MCF 10A (cell line): Measurements from ENCODE around the gene CACNA2D1. TPM values are rescaled to one million over a fixed set of nuclear protein-coding genes. Genes with fewer than 3 reads are reported as not detected.

ENCODE experiments used
- BruUV-seq: library from RNA; stranded (reverse); fragments of 400-500 nt; replicated peaks from 2 replicates; lab custom pipeline; 2021; lab: Mats Ljungman, UMichigan
- CTCF ChIA-PET: fragments of 300-600 bp; sonication (Branson Sonifier 250); formaldehyde crosslinking; extraction: SDS; loops from one replicate; lab custom pipeline; 2021; ENCODE audit warnings: antibody characterized with exemption, inconsistent platforms; lab: Yijun Ruan, JAX
- POLR2A ChIA-PET: fragments of 300-600, 350-650 bp; sonication (Branson Sonifier 250); formaldehyde crosslinking; extraction: SDS; loops from one replicate; lab custom pipeline; 2020; ENCODE audit warnings: antibody characterized with exemption, inconsistent platforms; lab: Yijun Ruan, JAX
- DNase-seq: peaks from one replicate; pipeline ENCODE4 v3.0.0-alpha.2; 2018; ENCODE audit not compliant: unreplicated experiment
- H3K27ac Mint-ChIP-seq: one replicate; pipeline ENCODE4 v1.8.0; 2022; ENCODE audit warnings: mild to moderate bottlenecking, low read depth, mixed read lengths; ENCODE audit not compliant: unreplicated experiment
- H3K27me3 Mint-ChIP-seq: one replicate; pipeline ENCODE4 v1.8.0; 2022; ENCODE audit warnings: mixed read lengths; ENCODE audit not compliant: insufficient read depth, unreplicated experiment
- H3K36me3 Mint-ChIP-seq: one replicate; pipeline ENCODE4 v1.8.0; 2022; ENCODE audit warnings: mild to moderate bottlenecking, moderate library complexity, mixed read lengths; ENCODE audit not compliant: insufficient read depth, unreplicated experiment
- H3K4me1 Mint-ChIP-seq: one replicate; pipeline ENCODE4 v1.8.0; 2022; ENCODE audit warnings: mixed read lengths; ENCODE audit not compliant: insufficient read depth, unreplicated experiment
- H3K4me3 Mint-ChIP-seq: one replicate; pipeline ENCODE4 v1.8.0; 2022; ENCODE audit warnings: mild to moderate bottlenecking, moderate library complexity, mixed read lengths; ENCODE audit not compliant: unreplicated experiment
- H3K9me3 Mint-ChIP-seq: one replicate; pipeline ENCODE4 v1.8.0; 2022; ENCODE audit warnings: mixed read lengths; ENCODE audit not compliant: unreplicated experiment
- intact Hi-C: fragments of 100-400 bp; cut with micrococcal nuclease; formaldehyde crosslinking; loops from 2 replicates; pipeline ENCODE4 v1.14.1; 2022
- total RNA-seq: library from RNA; stranded (reverse); gene quantifications from 2 replicates; pipeline ENCODE4 v1.2.3, GENCODE V29; 2022
- TF ChIP-seq, protein P1 (sequence below): fragments of 200-600 bp; IDR thresholded peaks from one replicate; pipeline ENCODE4 v1.8.0; 2022; ENCODE audit warnings: antibody characterized with exemption, mild to moderate bottlenecking; ENCODE audit not compliant: unreplicated experiment

CACNA2D1 gene
- total RNA-seq, 1 experiment from 2014 or later: not detected

DNA sequence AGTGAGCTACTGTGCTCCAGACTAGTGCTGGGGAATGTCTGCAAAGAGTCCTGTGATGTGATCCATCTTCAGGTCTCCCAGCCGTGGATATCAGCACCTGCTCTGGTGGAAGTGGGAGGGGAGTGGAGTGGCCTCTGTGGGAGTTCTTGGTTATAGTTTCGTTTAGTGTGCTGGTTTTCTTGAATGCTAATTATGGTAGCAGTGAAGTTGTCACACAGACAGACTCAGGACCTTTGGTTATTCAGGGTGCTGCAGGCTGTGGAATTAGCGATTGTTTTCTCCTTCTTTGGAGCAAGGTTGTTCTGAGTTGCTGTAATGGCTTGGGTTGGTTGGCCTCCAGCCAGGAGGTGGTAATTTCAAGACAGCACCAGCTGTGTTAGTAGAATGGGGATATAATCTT is 541.0 kb downstream of the CACNA2D1 start:
- BruUV-seq: no TSS peak
- POLR2A ChIA-PET: no interaction called here
- TF ChIP-seq, protein P1, sequence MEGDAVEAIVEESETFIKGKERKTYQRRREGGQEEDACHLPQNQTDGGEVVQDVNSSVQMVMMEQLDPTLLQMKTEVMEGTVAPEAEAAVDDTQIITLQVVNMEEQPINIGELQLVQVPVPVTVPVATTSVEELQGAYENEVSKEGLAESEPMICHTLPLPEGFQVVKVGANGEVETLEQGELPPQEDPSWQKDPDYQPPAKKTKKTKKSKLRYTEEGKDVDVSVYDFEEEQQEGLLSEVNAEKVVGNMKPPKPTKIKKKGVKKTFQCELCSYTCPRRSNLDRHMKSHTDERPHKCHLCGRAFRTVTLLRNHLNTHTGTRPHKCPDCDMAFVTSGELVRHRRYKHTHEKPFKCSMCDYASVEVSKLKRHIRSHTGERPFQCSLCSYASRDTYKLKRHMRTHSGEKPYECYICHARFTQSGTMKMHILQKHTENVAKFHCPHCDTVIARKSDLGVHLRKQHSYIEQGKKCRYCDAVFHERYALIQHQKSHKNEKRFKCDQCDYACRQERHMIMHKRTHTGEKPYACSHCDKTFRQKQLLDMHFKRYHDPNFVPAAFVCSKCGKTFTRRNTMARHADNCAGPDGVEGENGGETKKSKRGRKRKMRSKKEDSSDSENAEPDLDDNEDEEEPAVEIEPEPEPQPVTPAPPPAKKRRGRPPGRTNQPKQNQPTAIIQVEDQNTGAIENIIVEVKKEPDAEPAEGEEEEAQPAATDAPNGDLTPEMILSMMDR: no peak
- H3K36me3 Mint-ChIP-seq: no peaks in the 10 kb centered on the region
- no peaks in the 10 kb centered on the region for H3K9me3 Mint-ChIP-seq
- H3K4me3 Mint-ChIP-seq: no peak overlapping the region
- peaks cover 63% of the 10 kb centered on the region for H3K27me3 Mint-ChIP-seq
- no peaks in the 10 kb centered on the region for H3K4me1 Mint-ChIP-seq
- CTCF ChIA-PET: interaction anchor here (0.6 kb wide), 1 partner anchor 115 kb away, joined by 3 read pairs; no protein-coding TSS in a partner anchor
- no peak overlapping the region for H3K27ac Mint-ChIP-seq
- intact Hi-C loops: no loop called here
- DNase-seq: no peak
